HUDEP-2 (cell line): ENCODE results near the gene ASAP2.
"Not testable (repeated sequence)": the region's sequence is repeated elsewhere in the genome, so short reads cannot be mapped to it uniquely, and the experiment has no call there.

Experiments
- DNase-seq, 76 experiments: peaks; one replicate each; lab custom pipeline; 2025; ENCODE audit not compliant: unreplicated experiment in 76 of 76; lab: John Stamatoyannopoulos, UW

ASAP2 gene

GRCh38 chr2:9250091-9250490 is 43.5 kb downstream of the ASAP2 start:
- no peak for DNase-seq

- no peak for DNase-seq
These were observed 44.0 kb downstream of the ASAP2 start for GRCh38 chr2:9250498-9251153.

GRCh38 chr2:9251154-9252001 is 44.8 kb downstream of the ASAP2 start:
- DNase-seq, result no peak

GRCh38 chr2:9252002-9252357 is 45.4 kb downstream of the ASAP2 start:
- DNase-seq, result no peak

- DNase-seq, result no peak
These were observed 48.8 kb downstream of the ASAP2 start for GRCh38 chr2:9255416-9255815.

- DNase-seq, result no peak
These were observed 49.5 kb downstream of the ASAP2 start for GRCh38 chr2:9256147-9256546.

GRCh38 chr2:9256570-9257043 is 50.0 kb downstream of the ASAP2 start:
- no peak for DNase-seq

GRCh38 chr2:9258501-9258900 is 51.9 kb downstream of the ASAP2 start:
- DNase-seq, result no peak

GRCh38 chr2:9258953-9259399 is 52.4 kb downstream of the ASAP2 start:
- no peak for DNase-seq

- no peak for DNase-seq
These were observed 53.9 kb downstream of the ASAP2 start for GRCh38 chr2:9260464-9260918.

- no peak for DNase-seq
These were observed 54.7 kb downstream of the ASAP2 start for GRCh38 chr2:9261231-9261883.

GRCh38 chr2:9262671-9263171 is 56.1 kb downstream of the ASAP2 start:
- no peak for DNase-seq

- DNase-seq, result no peak
These were observed 56.8 kb downstream of the ASAP2 start for GRCh38 chr2:9263428-9263827.

- no peak for DNase-seq
These were observed 57.7 kb downstream of the ASAP2 start for GRCh38 chr2:9264301-9264700.

GRCh38 chr2:9266711-9267110 is 60.1 kb downstream of the ASAP2 start:
- DNase-seq, result no peak

- not testable (repeated sequence) for DNase-seq
These were observed 60.7 kb downstream of the ASAP2 start for GRCh38 chr2:9267286-9267685.

GRCh38 chr2:9268301-9269080 is 61.9 kb downstream of the ASAP2 start:
- DNase-seq, result no peak

- no peak for DNase-seq
These were observed 62.7 kb downstream of the ASAP2 start for GRCh38 chr2:9269295-9269694.

GRCh38 chr2:9269695-9270360 is 63.2 kb downstream of the ASAP2 start:
- no peak for DNase-seq

- no peak for DNase-seq
These were observed 64.5 kb downstream of the ASAP2 start for GRCh38 chr2:9271091-9271490.
